Stimulated activated CD4-positive, alpha-beta T cell treated with anti-CD3 and anti-CD28 coated beads, Interleukin-15, amount 100 ng/mL, for 1 hour (primary cell): ENCODE data around the gene GPR150.

Experiments used
- DNase-seq, 2 donors: peaks; one replicate each; pipeline ENCODE4 v3.0.0-alpha.2; 2020; ENCODE audit warnings: low read depth in 1 of 2, low spot score in 1 of 2

GPR150 gene

GRCh38 chr5:95649842-95650620 lies 30.1 kb downstream of the GPR150 start:
- DNase-seq: no peak

GRCh38 chr5:95652849-95653248 lies 33.0 kb downstream of the GPR150 start:
- DNase-seq: no peak

GRCh38 chr5:95654196-95654595 lies 34.3 kb downstream of the GPR150 start:
- no peak for DNase-seq

- no peak for DNase-seq
These were observed 35.7 kb downstream of the GPR150 start for GRCh38 chr5:95655575-95655974.

- no peak for DNase-seq
These were observed 40.2 kb downstream of the GPR150 start for GRCh38 chr5:95660060-95660459.

- DNase-seq: no peak
These were observed 43.1 kb downstream of the GPR150 start for GRCh38 chr5:95662946-95663345.

- no peak for DNase-seq
These were observed 44.4 kb downstream of the GPR150 start for GRCh38 chr5:95664204-95664786.

- DNase-seq: no peak
These were observed 47.3 kb downstream of the GPR150 start for GRCh38 chr5:95667061-95667618.

- DNase-seq: no peak
These were observed 47.8 kb downstream of the GPR150 start for GRCh38 chr5:95667678-95668077.

- no peak for DNase-seq
These were observed 48.3 kb downstream of the GPR150 start for GRCh38 chr5:95668216-95668615.

GRCh38 chr5:95668728-95669127 lies 48.8 kb downstream of the GPR150 start:
- DNase-seq: no peak

- no peak for DNase-seq
These were observed 49.7 kb downstream of the GPR150 start for GRCh38 chr5:95669540-95669939.

- no peak for DNase-seq
These were observed 50.1 kb downstream of the GPR150 start for GRCh38 chr5:95669985-95670384.

- no peak for DNase-seq
These were observed 50.7 kb downstream of the GPR150 start for GRCh38 chr5:95670568-95670967.
